Gastrocnemius medialis (tissue), 4 donors: ENCODE data around the gene DCST1. TPM values are rescaled to one million over a fixed set of nuclear protein-coding genes. Genes with fewer than 3 reads are reported as not detected.

Experiments
- ATAC-seq, 2 donors: fragments of 150-250 bp; one replicate each; pipeline ENCODE4 v1.9.1; 2016
- DNase-seq, 2 donors: peaks; one replicate each; pipeline ENCODE4 v3.0.0-alpha.2; 2019
- H3K27ac ChIP-seq, 4 donors: fragments of 200-600 bp; sonication (generic); 1 replicate in 1 of 4; 2 replicates in 3 of 4; pipeline ENCODE4 v1.5.1; 2016 to 2018; ENCODE audit warnings: mild to moderate bottlenecking in 2 of 4, moderate library complexity in 1 of 4
- H3K27me3 ChIP-seq, 3 donors: fragments of 200-600 bp; sonication (generic) in 2 of 3; 1 replicate in 1 of 3; 2 replicates in 2 of 3; pipeline versions ENCODE4 v1.5.1 to v1.6.0; 2016 to 2019; ENCODE audit warnings: mild to moderate bottlenecking in 1 of 3, moderate library complexity in 1 of 3
- H3K36me3 ChIP-seq, 2 donors: fragments of 200-600 bp; sonication (generic) in 1 of 2; one replicate each; pipeline ENCODE4 v1.5.1; 2017 to 2018
- H3K4me1 ChIP-seq, 2 donors: fragments of 200-600 bp; sonication (generic) in 1 of 2; one replicate each; pipeline ENCODE4 v1.5.1; 2016 to 2017; ENCODE audit warnings: mild to moderate bottlenecking in 2 of 2
- H3K4me3 ChIP-seq, 4 donors: fragments of 200-600 bp; sonication (generic) in 3 of 4; 1 replicate in 1 of 4; 2 replicates in 3 of 4; pipeline ENCODE4 v1.5.1; 2016 to 2019; ENCODE audit warnings: mild to moderate bottlenecking in 2 of 4
- H3K9me3 ChIP-seq, 3 donors: fragments of 200-600 bp; sonication (generic) in 2 of 3; 1 replicate in 1 of 3; 2 replicates in 2 of 3; pipeline ENCODE4 v1.5.1; 2016 to 2019
- CTCF ChIP-seq, 5 experiments: fragments of 450-650 bp in 3 of 5; fragments of 200-600 bp in 2 of 5; sonication (generic) in 2 of 5; IDR thresholded peaks in 4 of 5; conservative IDR thresholded peaks in 1 of 5; 1 replicate in 4 of 5; 2 replicates in 1 of 5; pipeline ENCODE4 v1.5.1; 2016 to 2019; ENCODE audit warnings: antibody characterized with exemption in 5 of 5, mild to moderate bottlenecking in 3 of 5, moderate library complexity in 3 of 5
- POLR2A ChIP-seq, 2 donors: fragments of 450-650 bp; IDR thresholded peaks; one replicate each; pipeline ENCODE4 v1.6.1; 2017; ENCODE audit warnings: antibody characterized with exemption in 2 of 2, mild to moderate bottlenecking in 2 of 2, moderate library complexity in 2 of 2
- in situ Hi-C, 4 donors: fragments of 200-750 bp; cut with MboI; loops; one replicate each; pipeline versions ENCODE4 v1.15.0 to v1.8.0; 2017; ENCODE audit warnings: low sequenced_read_pairs in 4 of 4
- intact Hi-C: fragments of 100-400 bp; cut with DNase I; formaldehyde crosslinking; loops from one replicate; pipeline ENCODE4 v1.15.1; 2023; ENCODE audit warnings: low total_unique reads
- total RNA-seq, 4 donors: library from RNA; depleted of rRNA; stranded (reverse); fragments of >200 nt; gene quantifications; one replicate each; pipeline versions ENCODE4 v1.1.0 to v1.2.3, GENCODE V29; 2016

Gene DCST1
- total RNA-seq, 4 donors from 2014 or later: 0.13 to 0.35 TPM; not detected in 2

- H3K27me3 ChIP-seq: no peaks in the 10 kb centered on the region
- in situ Hi-C loops: no loop called here
- TF ChIP-seq CTCF (IDR thresholded peaks at IDR 0.05 in 4 of 5, conservative IDR thresholded peaks at IDR 0.05 in 1 of 5) (no peak), POLR2A (IDR thresholded peaks at IDR 0.05) (no peak)
- H3K36me3 ChIP-seq: no peaks in the 10 kb centered on the region
- no peak overlapping the region for H3K4me3 ChIP-seq
- no peak for ATAC-seq
- DNase-seq: no peak
- H3K4me1 ChIP-seq: no peaks in the 10 kb centered on the region
- intact Hi-C loops: no loop called here
- H3K27ac ChIP-seq: no peak overlapping the region
- no peaks in the 10 kb centered on the region for H3K9me3 ChIP-seq
Measured at GRCh38 chr1:155023627-155024026, 10.0 kb upstream of the DCST1 start.

GRCh38 chr1:155024315-155024714, 9.3 kb upstream of the DCST1 start:
- TF ChIP-seq CTCF (IDR thresholded peaks at IDR 0.05 in 4 of 5, conservative IDR thresholded peaks at IDR 0.05 in 1 of 5) (no peak), POLR2A (IDR thresholded peaks at IDR 0.05) (no peak)

GRCh38 chr1:155026154-155026553, 7.5 kb upstream of the DCST1 start:
- no peak overlapping the region for H3K4me3 ChIP-seq
- ATAC-seq: no peak
- no peaks in the 10 kb centered on the region for H3K9me3 ChIP-seq
- H3K4me1 ChIP-seq: no peaks in the 10 kb centered on the region
- intact Hi-C loops: no loop called here
- no peaks in the 10 kb centered on the region for H3K36me3 ChIP-seq
- TF ChIP-seq CTCF (IDR thresholded peaks at IDR 0.05 in 4 of 5, conservative IDR thresholded peaks at IDR 0.05 in 1 of 5): no peak
- TF ChIP-seq POLR2A (IDR thresholded peaks at IDR 0.05): no peak
- no peaks in the 10 kb centered on the region for H3K27me3 ChIP-seq
- H3K27ac ChIP-seq: no peak overlapping the region
- no peak for DNase-seq
- in situ Hi-C loops: no loop called here

More at GRCh38 chr1:155024315-155024714, 9.3 kb upstream of the DCST1 start:
- Histone ChIP-seq H3K36me3 (no peaks in the 10 kb centered on the region), H3K27ac (no peak overlapping the region), H3K4me1 (no peaks in the 10 kb centered on the region), H3K4me3 (no peak overlapping the region), H3K27me3 (no peaks in the 10 kb centered on the region), H3K9me3 (no peaks in the 10 kb centered on the region)
- in situ Hi-C loops: no loop called here
- intact Hi-C loops: no loop called here
- ATAC-seq (no peak), DNase-seq (no peak)

- in situ Hi-C loops (no loop called here), intact Hi-C loops (no loop called here)
- Histone ChIP-seq H3K36me3 (no peaks in the 10 kb centered on the region), H3K4me1 (no peaks in the 10 kb centered on the region), H3K4me3 (no peak overlapping the region), H3K27me3 (no peaks in the 10 kb centered on the region), H3K9me3 (no peaks in the 10 kb centered on the region), H3K27ac (no peak overlapping the region)
- DNase-seq (no peak), ATAC-seq (peak; percentile 27 to 46)
- TF ChIP-seq CTCF (IDR thresholded peaks at IDR 0.05 in 4 of 5, conservative IDR thresholded peaks at IDR 0.05 in 1 of 5) (no peak), POLR2A (IDR thresholded peaks at IDR 0.05) (no peak)
Measured at GRCh38 chr1:155026588-155026987, 7.0 kb upstream of the DCST1 start.

- TF ChIP-seq POLR2A (IDR thresholded peaks at IDR 0.05) (no peak), CTCF (IDR thresholded peaks at IDR 0.05 in 4 of 5, conservative IDR thresholded peaks at IDR 0.05 in 1 of 5) (no peak)
- Histone ChIP-seq H3K9me3 (no peaks in the 10 kb centered on the region), H3K4me1 (no peaks in the 10 kb centered on the region), H3K36me3 (no peaks in the 10 kb centered on the region), H3K27ac (no peak overlapping the region), H3K27me3 (no peaks in the 10 kb centered on the region), H3K4me3 (no peak overlapping the region)
- no peak for DNase-seq
- in situ Hi-C loops: no loop called here
- intact Hi-C loops: no loop called here
- ATAC-seq: no peak
Measured at GRCh38 chr1:155029513-155030242, 3.9 kb upstream of the DCST1 start.
